ENCODE measurements around the gene MAD2L1BP.

GRCh38 chr6:43678341-43678740 is 42.7 kb downstream of the MAD2L1BP start:
- TF ChIP-seq, protein P1, sequence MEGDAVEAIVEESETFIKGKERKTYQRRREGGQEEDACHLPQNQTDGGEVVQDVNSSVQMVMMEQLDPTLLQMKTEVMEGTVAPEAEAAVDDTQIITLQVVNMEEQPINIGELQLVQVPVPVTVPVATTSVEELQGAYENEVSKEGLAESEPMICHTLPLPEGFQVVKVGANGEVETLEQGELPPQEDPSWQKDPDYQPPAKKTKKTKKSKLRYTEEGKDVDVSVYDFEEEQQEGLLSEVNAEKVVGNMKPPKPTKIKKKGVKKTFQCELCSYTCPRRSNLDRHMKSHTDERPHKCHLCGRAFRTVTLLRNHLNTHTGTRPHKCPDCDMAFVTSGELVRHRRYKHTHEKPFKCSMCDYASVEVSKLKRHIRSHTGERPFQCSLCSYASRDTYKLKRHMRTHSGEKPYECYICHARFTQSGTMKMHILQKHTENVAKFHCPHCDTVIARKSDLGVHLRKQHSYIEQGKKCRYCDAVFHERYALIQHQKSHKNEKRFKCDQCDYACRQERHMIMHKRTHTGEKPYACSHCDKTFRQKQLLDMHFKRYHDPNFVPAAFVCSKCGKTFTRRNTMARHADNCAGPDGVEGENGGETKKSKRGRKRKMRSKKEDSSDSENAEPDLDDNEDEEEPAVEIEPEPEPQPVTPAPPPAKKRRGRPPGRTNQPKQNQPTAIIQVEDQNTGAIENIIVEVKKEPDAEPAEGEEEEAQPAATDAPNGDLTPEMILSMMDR (IDR thresholded peaks at IDR 0.05 in 2 of 3, conservative IDR thresholded peaks at IDR 0.05 in 1 of 3; ENCODE audit: borderline replicate concordance in 1 of 3, insufficient read depth in 1 of 3, low read depth in 2 of 3, low read length in 2 of 3), result no peak
- TF ChIP-seq ZNF274 (IDR thresholded peaks at IDR 0.05; ENCODE audit: low read depth, low read length) (no peak), EZH2 (IDR thresholded peaks at IDR 0.05) (no peak), RAD21 (IDR thresholded peaks at IDR 0.05; ENCODE audit: low read depth) (no peak), EGR1 (IDR thresholded peaks at IDR 0.05; ENCODE audit: low read depth) (no peak), ELF1 (IDR thresholded peaks at IDR 0.05; ENCODE audit: borderline replicate concordance, low read depth) (no peak), SIN3A (IDR thresholded peaks at IDR 0.05; ENCODE audit: low read depth) (no peak), POLR2A (IDR thresholded peaks at IDR 0.05; ENCODE audit: borderline replicate concordance, extremely low read depth, insufficient read depth, insufficient read length) (no peak), YY1 (IDR thresholded peaks at IDR 0.05; ENCODE audit: extremely low read depth, insufficient replicate concordance, low read depth, low read length) (no peak), JUND (IDR thresholded peaks at IDR 0.05) (no peak), EZH2phosphoT487 (IDR thresholded peaks at IDR 0.05; ENCODE audit: borderline replicate concordance) (no peak)
- TF ChIP-seq, protein P2, sequence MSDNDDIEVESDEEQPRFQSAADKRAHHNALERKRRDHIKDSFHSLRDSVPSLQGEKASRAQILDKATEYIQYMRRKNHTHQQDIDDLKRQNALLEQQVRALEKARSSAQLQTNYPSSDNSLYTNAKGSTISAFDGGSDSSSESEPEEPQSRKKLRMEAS (IDR thresholded peaks at IDR 0.05), result no peak
- TF ChIP-seq, protein P3, sequence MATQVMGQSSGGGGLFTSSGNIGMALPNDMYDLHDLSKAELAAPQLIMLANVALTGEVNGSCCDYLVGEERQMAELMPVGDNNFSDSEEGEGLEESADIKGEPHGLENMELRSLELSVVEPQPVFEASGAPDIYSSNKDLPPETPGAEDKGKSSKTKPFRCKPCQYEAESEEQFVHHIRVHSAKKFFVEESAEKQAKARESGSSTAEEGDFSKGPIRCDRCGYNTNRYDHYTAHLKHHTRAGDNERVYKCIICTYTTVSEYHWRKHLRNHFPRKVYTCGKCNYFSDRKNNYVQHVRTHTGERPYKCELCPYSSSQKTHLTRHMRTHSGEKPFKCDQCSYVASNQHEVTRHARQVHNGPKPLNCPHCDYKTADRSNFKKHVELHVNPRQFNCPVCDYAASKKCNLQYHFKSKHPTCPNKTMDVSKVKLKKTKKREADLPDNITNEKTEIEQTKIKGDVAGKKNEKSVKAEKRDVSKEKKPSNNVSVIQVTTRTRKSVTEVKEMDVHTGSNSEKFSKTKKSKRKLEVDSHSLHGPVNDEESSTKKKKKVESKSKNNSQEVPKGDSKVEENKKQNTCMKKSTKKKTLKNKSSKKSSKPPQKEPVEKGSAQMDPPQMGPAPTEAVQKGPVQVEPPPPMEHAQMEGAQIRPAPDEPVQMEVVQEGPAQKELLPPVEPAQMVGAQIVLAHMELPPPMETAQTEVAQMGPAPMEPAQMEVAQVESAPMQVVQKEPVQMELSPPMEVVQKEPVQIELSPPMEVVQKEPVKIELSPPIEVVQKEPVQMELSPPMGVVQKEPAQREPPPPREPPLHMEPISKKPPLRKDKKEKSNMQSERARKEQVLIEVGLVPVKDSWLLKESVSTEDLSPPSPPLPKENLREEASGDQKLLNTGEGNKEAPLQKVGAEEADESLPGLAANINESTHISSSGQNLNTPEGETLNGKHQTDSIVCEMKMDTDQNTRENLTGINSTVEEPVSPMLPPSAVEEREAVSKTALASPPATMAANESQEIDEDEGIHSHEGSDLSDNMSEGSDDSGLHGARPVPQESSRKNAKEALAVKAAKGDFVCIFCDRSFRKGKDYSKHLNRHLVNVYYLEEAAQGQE (IDR thresholded peaks at IDR 0.05; ENCODE audit: low read depth), result no peak
